Measurements from ENCODE around the gene MCRS1. TPM values are rescaled to one million over a fixed set of nuclear protein-coding genes. Genes with fewer than 3 reads are reported as not detected.

MCRS1 gene
- total RNA-seq: 10 to 100 TPM; 73.9 to 74.3 TPM

GRCh38 chr12:49567611-49568441 lies at the start of gene MCRS1:
Gene MCRS1 (minus strand): TSS chr12:49568142. CDS start chr12:49566731, 1,411 bp downstream.

GRCh38 chr12:49605539-49605938 lies 37.6 kb upstream of the MCRS1 start, which contains the start of gene FAM186B:
Gene FAM186B (minus strand): TSS chr12:49605639. CDS start chr12:49605477, 162 bp downstream.

GRCh38 chr12:49538510-49539403 lies 29.2 kb downstream of the MCRS1 start, which contains the start of gene KCNH3:
Gene KCNH3 (plus strand): TSS chr12:49539030. CDS start chr12:49539417, 387 bp downstream.

Other genes starting within 250 kb of the MCRS1 start
- 10 to 100 TPM; 61.7 to 70.2 TPM for gene TROAP, start 244.9 kb downstream of the MCRS1 start, total RNA-seq
- gene C1QL4, start 231.0 kb downstream of the MCRS1 start, total RNA-seq: not detected
- not detected for gene DNAJC22, start 221.3 kb downstream of the MCRS1 start, total RNA-seq
- 1 to 10 TPM; 8.5 to 9.9 TPM for gene SPATS2, start 200.7 kb downstream of the MCRS1 start, total RNA-seq
- 1 to 10 TPM; 1.8 to 2.4 TPM for gene KCNH3, start 29.1 kb downstream of the MCRS1 start, total RNA-seq
- under 1 TPM; 0.13 to 0.19 TPM for gene FAM186B, start 37.5 kb upstream of the MCRS1 start, total RNA-seq
- gene PRPF40B, start 55.4 kb upstream of the MCRS1 start, total RNA-seq: 10 to 100 TPM; 11.3 to 13.0 TPM
- gene FMNL3, start 139.3 kb upstream of the MCRS1 start, total RNA-seq: 10 to 100 TPM; 38.0 to 40.8 TPM
- 100 to 1,000 TPM; 400 to 401 TPM for gene TMBIM6, start 173.4 kb upstream of the MCRS1 start, total RNA-seq

Measured in activated naive CD4-positive, alpha-beta T cell treated with anti-CD3 and anti-CD28 coated beads, Interleukin-2, amount 10 ng/mL, durations not matched to agents 5 hours and 36 hours (primary cell).